Globus pallidus (tissue), 1 donor: Measurements from ENCODE around the gene CTF1.
"Not testable (repeated sequence)": the region's sequence is repeated elsewhere in the genome, so short reads cannot be mapped to it uniquely, and the experiment has no call there.

Experiments
- DNase-seq: peaks from one replicate; pipeline ENCODE4 v3.0.0-alpha.2; 2015; ENCODE audit warnings: low spot score

Gene CTF1, protein sequence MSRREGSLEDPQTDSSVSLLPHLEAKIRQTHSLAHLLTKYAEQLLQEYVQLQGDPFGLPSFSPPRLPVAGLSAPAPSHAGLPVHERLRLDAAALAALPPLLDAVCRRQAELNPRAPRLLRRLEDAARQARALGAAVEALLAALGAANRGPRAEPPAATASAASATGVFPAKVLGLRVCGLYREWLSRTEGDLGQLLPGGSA

DNA sequence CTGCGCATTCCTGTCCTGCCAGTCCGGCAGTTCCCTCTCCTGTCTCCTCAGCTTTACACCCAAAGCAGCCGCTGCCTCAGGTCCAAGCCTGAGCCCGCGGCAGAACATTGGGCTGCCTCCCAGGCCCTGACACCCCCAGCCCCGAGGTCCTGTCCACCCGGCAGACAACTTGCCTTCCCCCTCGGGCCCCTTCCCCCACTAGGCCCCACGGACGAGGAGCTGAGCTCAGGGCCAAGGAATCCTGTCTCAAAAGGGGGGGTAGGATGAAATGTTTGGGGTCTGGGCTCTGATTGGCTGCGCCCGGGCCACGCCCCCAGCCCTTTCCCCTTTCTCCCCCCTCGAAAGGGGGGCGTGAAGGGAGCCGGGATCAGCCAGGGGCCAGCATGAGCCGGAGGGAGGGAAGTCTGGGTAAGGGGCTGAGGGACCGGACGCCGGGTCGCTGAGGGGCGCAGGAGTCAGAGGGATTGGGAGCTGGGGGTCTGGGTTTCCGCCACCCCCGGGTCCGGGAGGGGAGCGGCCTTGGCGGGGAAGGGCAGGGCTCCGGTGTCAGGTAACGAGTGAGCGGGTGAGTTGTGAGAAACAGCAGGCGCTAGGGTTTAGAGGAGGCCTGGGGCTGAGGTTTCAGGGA is at the start of gene CTF1:
Gene CTF1, plus strand, starts transcription at position 354 of the 628 bp plus-strand sequence. Its CDS starts 30 bp downstream, at position 384.
- DNase-seq, result peak; percentile 66

DNA sequence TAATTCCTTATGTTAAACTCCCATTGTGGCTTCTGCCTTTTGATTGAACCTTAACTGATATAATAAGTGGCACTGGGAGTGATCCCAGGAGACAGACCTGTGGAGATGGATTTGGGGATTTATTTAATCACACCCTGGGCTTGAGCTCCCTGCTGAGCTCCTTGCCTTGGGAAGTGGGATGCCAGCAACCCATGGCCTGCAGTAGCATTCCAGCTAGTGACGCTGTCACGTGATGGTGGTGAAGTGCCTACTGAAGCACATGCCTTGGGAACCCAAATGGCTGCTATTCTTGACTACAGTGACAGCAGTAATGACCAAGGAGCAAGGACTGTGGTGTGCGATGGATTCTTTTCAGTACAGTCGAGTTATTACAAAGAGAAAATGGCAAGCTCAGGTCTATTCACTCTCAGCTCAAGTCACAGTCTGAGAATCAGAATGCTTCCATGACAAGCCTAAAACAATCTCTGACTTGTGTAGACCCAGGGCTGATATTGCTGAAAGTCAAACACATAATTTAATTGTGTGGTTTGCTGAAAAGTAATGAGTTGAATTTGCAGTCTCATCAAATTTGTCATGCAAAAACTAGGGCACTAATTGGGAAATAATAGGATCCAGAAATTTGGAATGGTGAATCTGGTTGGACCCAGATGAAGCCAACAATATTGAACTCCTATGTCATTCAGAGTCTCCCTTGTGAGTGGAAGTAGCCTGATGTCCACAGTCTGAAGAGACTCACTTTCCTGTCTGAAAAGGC is 49.6 kb upstream of the CTF1 start:
- no peak for DNase-seq

DNA sequence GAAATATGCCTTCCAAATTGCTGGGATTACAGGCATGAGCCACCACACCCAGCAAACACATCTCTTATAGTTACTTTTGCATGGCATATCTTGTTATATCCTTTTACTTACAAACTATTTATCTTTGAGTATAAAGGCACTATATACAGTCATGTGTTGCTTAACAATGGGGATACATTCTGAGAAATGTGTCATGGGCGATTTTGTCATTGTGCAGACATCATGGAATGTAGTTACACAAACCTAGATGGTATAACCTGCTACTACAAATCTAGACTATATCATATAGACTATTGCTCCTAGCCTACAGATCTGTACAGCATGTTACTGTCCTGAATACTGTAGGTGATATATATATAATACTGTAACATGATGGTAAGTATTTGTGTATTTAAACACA is 46.2 kb upstream of the CTF1 start:
- no peak for DNase-seq

DNA sequence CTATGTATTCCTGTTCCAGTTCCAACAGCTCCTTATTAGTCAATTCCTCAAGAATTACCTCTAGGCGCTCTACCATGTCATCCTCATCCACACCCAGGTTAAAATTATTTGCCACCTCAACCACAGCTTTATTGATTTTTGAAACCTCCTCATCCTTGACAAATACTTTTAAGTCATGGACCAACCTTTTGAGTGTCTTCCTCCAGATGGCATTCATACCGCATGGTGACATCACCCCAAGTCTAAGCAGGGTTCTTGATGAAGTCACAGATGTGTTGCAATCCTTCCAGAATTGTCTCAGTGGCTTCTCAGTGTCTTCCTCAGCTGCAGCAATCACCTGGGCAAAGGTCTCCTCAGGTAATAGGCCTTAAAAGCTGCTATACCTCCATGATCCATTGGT is 42.7 kb upstream of the CTF1 start:
- no peak for DNase-seq

DNA sequence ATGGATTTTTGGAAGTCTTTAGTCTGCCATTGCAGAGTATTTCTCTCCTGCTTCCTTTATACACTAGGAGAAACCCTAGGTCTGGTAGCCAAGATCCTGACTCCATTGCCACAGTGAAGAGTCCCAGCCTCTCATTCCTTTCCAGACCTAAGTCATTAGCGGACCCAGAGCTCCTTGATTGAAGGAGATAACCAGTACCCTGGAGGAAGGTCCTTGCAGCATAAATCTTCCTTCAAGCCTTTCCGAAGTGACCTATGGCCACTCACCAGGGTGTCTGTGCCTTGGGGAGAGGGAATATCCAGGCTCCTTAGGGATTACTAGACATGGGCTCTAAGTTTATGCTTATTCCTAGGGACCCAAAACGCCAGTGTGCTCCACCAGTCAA is 38.3 kb upstream of the CTF1 start:
- DNase-seq, result no peak

DNA sequence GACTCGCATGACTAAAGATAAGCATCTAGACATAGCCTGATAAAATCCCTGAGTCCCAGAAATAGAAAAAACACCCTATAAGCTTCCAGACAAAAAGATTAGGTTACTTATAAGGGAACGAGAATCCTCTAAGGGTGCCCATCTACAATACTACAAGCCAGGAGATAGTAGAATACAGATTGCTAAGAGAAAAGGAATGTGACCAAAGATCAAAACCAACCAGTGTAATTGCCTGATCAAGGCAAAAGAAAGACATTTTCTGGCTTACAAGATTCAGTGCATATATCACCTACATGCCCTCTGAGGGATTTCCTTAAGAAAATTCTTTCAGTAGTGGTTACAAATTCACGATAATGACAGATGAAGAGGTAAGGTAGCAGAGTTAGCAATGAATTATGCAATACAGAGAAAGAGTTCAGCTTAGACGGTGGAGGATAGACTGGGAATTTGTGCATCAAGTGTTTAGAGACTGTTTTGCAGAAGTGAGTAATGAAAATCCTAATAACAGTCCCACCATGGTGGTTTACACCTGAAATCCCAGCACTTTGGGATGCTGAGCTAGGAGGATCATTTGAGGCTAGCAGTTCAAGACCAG is 37.5 kb upstream of the CTF1 start:
- DNase-seq, result no peak

DNA sequence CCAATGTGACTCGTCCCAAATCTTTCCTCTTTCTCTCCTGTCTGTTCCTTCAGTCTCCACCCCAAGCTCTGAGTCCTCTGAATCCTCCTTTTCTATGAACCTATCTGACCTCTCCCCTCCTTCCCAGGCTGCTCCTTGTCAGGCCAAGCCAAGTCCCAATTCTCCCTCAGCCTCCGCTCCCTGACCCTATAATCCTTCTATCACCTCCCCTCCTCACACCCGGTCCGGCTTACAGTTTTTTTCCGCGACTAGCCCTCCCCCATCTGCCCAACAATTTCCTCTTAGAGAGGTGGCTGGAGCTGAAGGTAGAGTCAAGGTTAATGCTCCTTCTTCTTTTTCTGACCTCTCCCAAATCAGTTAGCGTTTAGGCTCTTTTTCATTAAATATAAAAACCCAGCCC is 35.7 kb upstream of the CTF1 start:
- not testable (repeated sequence) for DNase-seq

DNA sequence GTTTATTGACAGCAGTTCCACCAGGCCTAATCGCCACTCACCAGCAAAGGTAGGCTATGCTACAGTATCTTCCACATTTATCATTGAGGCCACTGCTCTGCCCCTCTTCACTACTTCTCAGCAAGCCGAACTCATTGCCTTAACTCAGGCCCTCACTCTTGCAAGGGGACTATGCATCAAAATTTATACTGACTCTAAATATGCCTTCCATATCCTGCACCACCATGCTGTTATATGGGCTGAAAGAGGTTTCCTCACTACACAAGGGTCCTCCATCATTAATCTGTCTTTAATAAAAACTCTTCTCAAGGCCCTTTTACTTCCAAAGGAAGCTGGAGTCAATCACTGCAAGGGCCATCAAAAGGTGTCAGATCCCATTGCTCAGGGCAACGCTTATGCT is 33.2 kb upstream of the CTF1 start:
- DNase-seq, result not testable (repeated sequence)

DNA sequence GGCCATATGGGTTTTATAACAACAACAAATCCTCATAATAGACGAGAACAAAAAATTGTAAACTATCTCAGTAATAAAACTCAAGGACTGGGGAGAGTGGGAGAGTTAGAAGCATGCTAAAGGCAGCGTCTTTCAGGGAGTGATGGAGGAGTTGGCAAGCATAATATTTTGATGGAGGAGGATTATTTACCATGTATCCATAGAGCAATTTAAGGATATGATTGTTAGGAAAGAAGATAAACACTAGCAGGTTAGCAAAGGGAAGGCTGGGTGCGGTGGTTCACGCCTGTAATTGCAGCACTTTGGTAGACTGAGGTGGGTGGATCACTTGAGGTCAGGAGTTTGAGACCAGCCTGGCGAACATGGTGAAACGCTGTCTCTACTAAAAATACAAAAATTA is 30.4 kb upstream of the CTF1 start:
- no peak for DNase-seq

DNA sequence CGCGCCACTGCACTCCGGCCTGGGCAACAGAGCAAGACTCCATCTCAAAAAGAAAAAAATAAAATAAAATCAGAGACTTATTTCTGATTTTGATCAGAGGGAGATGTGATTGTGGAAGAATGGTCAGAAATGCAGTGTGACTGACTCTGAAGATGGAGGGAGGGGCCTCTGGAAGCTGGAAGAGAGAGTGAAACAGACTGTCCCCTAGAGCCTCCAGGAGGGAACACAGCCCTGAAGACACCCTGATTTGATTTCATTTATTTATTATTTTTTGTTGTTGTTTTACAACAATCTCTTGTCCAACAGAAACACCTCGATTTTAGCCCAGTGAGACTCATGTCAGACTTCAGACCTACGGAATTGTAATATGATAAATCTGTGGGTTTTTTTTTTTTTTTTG is 28.7 kb upstream of the CTF1 start:
- no peak for DNase-seq

DNA sequence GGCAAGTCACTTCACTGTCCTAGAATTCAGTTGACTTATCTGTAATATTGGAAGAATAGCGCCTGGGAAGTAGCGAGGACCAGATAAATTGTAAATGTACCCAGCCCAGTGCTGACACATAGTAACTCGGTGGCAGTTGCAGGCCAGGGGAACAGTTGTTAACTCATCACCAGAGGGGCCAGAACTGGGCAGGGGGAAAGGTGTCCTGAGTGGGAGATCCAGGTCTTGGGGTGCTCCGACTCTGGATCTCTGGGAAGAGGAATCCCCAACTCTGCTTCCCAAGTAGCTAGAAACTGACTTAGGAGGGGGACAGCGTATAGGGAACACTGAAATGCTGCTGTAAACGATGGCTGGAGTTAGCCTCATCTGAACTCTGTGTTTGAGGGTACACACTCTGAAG is 25.5 kb upstream of the CTF1 start:
- DNase-seq, result no peak

DNA sequence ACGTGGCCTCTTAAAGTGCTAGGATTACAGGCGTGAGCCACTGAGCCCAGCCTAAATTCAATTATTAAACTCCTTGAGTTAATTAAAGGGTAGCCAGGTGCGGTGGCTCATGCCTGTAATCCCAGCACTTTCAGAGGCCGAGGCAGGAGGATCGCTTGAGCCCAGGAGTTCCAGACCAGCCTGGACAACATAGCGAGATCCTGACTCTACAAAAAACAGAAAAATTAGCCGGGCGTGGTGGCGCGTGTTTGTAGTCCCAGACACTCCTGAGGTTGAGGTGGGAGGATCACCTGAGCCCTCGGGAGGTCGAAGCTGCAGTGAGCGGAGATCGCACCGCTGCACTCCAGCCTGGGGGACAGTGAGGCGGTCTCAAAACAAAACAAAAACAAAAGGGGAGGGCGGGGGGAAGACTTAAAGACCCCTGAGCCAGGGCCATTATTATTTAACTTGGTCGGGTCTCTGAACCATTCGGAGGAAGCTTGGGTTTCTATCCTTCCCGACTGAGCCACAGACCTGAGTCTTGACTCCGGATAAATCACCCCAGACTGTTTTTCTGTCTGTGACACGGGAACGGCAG is 22.1 kb upstream of the CTF1 start:
- no peak for DNase-seq

DNA sequence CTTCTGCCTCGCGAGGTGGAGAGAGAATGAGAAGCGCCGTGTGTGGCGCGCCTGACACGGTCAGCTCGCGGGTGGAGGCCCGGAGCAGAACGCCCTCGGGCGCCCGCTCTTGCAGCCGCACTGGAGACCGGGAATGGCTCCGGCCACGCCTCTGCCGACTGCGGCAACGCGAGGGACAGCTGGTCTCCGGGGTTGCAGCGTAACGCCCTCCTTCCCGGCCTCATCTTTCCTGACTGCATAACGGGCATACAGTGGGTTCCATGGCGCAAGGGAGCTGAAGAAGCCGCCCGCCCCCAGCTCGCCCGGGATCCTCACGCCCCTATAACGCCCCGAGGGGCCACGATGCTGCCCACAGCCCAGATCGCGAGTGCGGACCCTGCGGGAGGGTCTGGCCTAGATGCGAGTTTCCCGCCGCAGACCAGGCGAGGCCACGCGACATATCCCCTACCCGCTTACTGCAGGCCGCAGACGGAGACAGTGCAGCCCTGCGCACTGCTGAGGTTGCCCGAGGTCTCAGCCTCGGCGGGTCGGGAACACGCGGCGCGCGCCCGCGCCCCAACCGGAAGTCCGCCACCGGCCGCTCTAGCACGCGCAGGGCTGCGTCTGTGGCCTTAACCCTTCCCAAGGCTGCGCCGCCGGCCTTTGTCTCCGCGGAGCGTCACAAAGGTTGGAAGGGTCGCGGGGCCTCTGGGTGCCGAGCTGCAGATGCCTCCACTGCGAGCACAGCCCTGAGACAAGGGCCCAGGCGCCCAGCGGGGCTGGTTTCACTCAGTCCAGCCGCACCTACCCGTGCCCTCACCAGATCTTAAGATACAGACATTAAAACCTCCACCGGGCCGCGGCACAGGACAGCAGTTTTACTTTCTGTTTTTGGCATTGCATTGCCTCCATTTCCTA is 21.3 kb upstream of the CTF1 start:
- DNase-seq, result peak; percentile 87

DNA sequence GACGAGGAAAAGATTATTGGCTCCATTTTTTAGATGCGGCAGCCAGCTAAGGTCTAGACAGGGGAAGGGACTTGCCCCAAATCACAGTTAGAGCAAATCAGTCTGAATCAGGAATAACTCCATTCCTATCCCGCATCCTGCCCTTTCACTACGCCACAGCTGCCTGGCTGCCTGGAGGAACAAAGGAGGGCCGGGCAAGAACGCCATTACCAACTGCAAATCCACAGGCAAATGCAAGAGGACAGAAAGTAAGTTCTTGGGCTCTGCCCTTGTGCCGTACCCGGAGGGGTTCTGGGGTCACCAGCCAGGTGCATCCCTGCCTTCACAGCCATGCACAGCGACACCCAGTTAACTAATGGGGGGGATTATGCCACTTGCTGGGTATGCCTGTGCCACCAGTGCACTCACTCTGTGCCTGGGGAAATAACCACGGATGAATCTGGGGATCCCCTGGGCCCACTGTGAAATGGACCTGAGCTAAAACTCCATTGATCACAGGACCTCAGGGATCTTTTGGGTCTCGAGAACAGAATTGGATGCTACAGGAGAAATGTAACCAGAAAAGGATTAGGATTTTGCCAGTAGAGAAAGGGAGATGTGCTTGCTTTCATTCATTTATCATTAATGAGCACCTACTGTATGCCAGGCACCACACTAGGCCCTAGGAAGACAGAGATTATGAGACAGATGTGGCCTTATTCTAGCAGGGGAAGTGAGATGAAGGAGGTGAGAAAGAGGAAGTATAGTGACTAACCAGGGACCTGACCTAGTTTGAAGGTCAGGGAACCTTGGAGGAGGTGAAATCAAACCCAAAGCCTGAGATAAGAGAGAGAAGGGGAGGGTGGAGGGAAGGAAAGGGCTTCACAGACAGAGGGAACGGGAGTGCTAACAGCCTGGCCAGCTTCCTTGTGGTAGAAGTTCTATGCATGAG is 20.3 kb upstream of the CTF1 start:
- no peak for DNase-seq

DNA sequence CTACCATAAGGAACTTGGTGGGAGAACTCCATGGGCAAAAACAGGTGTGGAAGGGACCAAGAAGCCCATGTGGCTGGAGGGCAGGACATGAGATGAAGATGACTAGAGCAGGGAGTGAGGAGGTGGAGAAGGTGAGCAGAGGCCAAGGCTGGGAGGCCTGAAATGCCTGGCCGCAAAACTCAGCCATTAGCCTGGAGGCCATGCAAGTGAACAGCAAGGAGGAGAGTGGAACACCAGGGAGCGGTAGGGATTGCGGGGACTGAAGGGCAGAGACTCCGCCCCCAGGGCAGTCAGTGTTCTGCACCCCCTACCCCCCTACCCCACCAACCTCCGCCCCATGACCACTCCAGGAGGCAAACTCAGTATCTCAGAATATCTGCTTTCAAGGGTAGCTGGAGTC is 19.5 kb upstream of the CTF1 start:
- no peak for DNase-seq

DNA sequence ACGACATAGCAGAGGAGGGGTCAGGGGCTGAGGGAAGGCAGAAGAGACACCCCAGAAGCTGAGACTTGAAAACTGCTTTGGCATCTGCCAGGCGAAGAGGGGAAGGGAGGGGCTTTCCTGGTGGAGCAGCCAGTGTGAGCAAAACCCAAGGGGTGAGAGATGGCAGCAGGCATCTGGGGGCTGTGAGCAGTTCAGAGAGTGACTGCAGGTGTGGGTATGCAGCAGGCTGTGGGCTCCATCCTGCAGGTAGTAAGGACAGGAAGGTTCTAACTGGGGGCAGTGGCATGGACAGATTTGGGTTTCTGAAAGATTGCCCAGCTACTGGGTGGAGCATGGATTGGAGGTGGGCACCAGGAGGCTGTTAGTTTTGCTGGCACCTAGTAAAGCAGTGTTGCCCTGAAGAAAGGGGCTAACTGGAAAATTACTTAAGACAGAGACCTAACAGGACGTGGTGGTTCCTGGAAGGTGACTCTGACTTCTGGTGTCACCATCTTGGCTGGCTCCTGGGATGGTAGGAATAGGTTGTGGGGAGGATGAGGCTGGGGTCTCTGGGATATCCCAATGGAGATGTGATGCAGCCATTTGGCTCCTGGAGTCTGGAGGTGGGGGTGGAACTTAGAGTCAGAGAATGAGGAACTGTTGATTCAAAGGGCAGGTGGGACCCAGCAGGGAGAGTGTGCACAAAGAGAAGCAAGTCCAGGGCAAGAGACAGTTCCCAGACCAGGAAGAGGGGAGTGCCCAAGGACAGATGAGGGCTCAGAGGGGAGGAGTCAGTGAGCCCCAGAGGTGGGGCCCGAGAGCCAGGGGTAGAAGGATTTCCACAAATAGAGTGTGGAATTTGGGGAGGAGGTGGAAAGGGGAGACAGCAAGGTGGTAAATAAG is 13.7 kb upstream of the CTF1 start:
- no peak for DNase-seq

DNA sequence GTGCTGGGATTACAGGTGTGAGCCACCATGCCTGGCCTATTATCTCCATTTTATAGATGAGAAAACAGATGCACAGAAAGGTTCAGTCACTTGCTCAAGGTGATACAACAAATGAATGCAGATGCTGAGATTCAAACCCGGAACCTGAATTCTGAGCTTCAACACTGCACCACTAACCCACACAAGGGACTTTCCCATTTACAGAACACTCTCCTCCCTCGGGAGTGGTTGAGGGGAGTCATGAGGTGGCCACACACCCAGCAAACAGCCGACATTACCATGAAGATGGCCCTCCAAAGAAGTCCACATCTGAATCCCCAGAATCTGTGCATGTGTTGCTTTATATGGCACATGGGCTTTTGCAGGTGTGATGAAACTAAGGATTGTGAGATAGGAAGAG is 11.7 kb upstream of the CTF1 start:
- no peak for DNase-seq

DNA sequence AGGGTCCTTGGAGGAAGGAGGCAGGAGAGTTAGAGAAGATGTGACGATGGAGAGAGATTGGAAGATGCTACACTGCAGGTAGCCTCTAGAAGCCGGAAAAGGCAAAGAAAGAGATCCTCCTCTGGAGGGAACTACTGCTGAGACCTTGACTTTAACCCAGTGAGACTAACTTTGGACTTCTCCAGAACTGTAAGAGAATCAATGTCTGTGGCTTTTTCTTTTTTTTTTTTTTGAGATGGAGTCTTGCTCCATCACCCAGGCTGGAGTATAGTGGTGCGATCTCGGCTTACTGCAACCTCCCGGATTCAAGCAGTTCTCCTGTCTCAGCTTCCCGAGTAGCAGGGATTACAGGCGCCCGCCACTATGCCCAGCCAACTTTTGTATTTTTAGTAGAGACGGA is 11.2 kb upstream of the CTF1 start:
- no peak for DNase-seq

DNA sequence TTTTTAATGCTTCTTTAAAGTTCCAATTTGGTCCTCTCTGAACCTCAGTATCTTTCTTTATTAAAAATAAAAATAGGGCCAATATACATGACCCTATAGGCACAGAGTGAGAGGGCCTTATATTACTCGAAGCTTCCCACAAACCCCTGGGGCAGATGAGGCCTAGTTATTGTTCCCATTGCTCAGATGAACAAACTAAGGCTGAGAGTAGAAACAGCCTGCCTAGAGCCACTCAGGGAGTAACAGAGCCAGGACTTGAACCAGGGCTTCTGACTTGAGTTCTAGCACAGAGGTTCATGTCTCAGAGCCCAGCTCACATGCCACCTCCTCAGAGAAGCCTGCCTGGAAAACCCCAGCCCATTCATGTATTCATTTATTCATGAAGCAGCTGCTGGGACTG is 10.3 kb upstream of the CTF1 start:
- no peak for DNase-seq

DNA sequence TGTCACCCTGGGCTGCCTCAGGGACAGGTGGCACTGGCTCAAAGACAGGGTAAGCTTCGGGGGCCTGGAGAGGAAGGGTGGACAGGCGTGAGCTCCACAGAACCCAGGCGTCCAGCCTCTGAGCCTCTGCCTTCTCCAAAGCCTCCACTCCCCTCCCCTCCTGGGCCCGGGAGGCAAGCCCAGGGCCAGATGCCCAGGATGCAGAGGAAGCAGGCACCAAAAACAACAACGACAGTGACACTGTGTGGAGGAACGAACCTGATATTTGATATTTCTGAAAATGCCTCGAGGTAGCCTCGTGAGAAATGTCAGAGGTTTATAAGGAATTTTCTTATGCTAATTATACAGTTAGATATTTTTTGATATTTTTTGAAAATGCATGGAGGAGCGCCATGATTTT is 8.5 kb upstream of the CTF1 start:
- no peak for DNase-seq
